ENCODE results near the gene STRN.

The STRN gene

DNA sequence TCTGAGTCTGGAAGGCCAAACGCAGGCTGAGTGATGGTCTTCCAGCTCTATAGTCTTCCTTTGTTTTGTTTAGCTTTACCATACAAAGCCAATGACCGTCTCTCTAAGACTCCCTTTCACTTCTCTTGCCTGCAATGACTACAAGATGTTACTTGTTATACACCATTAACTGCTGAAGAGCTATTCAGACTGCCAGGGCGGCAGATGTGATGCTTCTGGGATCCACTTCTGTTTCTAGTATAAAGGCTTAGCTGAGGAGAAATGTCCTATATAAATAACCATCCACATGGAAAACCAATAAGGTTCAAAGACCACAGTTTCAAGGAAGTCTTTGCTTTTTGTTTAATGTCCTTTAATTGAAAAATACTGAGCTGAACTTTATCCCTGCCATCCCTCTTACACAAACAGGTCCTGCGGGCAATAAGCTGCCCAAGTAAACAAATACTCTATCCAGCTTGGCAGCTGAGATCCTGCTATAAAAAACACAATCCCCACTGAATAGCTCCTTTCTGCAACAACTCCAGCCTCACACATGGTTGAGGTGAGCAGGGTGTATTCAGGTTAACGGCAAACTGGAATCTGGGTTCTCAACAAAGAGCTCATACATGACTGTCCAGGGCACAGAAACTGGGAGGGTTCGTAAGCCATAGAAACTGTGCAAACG is 145.3 kb downstream of the STRN start:
- Mint-ChIP-seq H3K36me3 (ENCODE audit: low read depth) (no peaks in the 10 kb centered on the region), H3K27me3 (ENCODE audit: low read depth) (peaks cover 5% of the 10 kb centered on the region), H3K27ac (no peak overlapping the region), H3K4me3 (no peak overlapping the region), H3K4me1 (ENCODE audit: low read depth) (no peaks in the 10 kb centered on the region), H3K9me3 (no peaks in the 10 kb centered on the region)

DNA sequence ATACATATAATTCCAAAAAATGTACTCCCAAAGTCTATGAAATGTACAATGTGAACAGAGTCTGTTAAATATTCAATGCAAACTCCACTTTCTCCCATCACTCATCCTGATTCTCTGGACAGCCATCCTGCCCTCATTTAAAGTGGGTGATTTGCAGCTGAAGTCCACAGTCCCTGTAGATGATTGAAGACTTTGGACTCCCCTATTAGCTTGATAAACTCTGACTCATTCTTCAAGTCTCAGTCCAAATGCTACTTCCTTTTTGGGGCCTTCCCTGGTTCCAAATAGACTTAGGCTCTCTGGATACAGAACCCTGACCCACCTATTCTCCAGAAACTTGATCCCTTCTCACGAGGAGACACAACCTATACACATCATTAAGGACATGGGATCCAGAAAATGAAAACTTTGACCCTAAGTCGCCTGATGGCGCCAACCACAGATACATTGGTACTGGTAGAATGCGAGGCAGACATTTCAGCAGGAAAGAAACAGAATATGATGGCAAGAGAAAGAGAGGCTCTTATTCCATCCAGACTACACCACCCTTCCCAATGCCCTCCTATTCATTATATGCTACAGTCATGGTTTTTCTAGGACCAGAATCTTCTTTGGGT is 147.1 kb downstream of the STRN start:
- Mint-ChIP-seq H3K36me3 (ENCODE audit: low read depth) (no peaks in the 10 kb centered on the region), H3K9me3 (no peaks in the 10 kb centered on the region), H3K4me1 (ENCODE audit: low read depth) (no peaks in the 10 kb centered on the region), H3K27ac (no peak overlapping the region), H3K27me3 (ENCODE audit: low read depth) (peaks cover 5% of the 10 kb centered on the region), H3K4me3 (no peak overlapping the region)

DNA sequence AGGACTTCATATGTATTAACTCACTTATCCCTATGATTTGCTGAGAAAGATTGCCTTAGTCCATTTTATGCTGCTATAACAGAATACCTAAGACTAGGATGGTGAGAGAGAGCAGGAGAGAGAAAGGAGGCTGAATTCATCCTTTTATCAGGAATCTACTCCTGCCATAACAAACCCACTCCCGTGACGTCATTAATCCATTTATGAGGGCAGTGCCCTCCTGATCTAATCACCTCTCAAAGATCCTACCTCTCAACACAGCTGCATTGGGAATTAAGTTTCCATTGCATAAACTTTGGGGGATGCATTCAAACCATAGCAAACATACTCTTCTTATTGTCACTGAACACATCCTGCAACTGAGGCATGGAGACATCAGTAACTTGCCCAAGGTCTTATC is 147.8 kb downstream of the STRN start:
- Mint-ChIP-seq H3K36me3 (ENCODE audit: low read depth) (no peaks in the 10 kb centered on the region), H3K27ac (no peak overlapping the region)

DNA sequence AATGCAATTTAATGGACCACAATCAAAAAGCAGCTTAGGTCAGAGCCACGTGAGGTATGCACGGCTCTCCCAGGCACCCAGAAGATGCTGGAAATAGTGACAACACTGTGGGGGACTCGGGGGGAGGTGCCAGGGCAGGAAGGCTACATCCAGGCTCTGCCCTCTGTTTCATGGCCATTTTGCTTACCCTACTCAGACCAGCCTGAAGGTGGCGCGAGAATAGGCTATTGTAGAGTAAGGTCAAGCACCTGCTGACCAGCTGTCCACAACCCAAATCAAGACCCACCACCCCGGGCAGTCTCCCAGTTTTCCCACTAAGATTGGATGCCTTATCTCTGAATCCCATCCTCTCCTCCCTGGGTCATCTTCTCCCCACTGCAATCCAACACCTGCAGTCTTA is 154.1 kb downstream of the STRN start:
- Mint-ChIP-seq H3K4me3 (no peak overlapping the region), H3K4me1 (ENCODE audit: low read depth) (no peaks in the 10 kb centered on the region), H3K9me3 (no peaks in the 10 kb centered on the region), H3K36me3 (ENCODE audit: low read depth) (no peaks in the 10 kb centered on the region), H3K27me3 (ENCODE audit: low read depth) (peaks cover 5% of the 10 kb centered on the region), H3K27ac (no peak overlapping the region)

More for the DNA sequence above, 147.8 kb downstream of the STRN start:
- Mint-ChIP-seq H3K4me1 (ENCODE audit: low read depth) (no peaks in the 10 kb centered on the region), H3K27me3 (ENCODE audit: low read depth) (peaks cover 5% of the 10 kb centered on the region), H3K9me3 (no peaks in the 10 kb centered on the region), H3K4me3 (no peak overlapping the region)

DNA sequence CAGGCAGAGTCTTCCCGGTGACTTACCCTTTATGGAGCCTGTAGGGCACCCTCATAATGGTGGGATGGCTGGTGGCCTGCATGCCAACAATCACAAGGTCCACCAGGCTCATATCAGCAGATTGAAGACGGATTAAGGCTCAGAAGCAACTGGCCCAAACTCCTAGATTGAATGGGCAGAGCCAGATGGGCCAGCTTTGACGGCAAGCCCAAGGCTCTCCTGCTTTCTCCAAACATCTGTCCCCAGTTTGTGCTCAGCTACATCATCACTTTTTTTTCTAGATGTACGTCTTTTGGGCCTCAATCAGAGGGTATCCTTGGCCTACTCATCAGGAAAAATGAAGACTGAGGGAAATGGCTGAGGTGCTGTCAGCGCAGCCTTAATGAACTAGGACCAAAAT is 155.3 kb downstream of the STRN start:
- Mint-ChIP-seq H3K4me1 (ENCODE audit: low read depth) (no peaks in the 10 kb centered on the region), H3K4me3 (no peak overlapping the region), H3K36me3 (ENCODE audit: low read depth) (no peaks in the 10 kb centered on the region), H3K27me3 (ENCODE audit: low read depth) (peaks cover under 1% of the 10 kb centered on the region), H3K9me3 (no peaks in the 10 kb centered on the region), H3K27ac (no peak overlapping the region)

DNA sequence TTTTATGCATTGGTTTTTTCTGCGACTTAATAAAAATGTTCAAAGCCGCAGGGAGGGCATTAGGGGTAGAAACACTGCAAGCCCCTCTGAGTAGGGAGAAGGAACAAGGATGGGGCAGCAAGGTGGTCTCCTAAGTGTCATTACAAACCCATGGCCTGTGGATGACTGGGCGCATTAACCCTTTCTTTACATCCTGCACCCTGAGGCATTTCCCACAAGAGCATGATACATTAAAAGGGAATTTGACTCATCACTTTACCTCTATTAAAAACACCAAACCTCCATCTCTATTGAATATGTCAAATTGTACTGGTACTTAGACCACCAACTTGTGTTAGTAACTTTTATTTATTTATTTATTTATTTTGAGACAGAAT is 157.3 kb downstream of the STRN start:
- Mint-ChIP-seq H3K36me3 (ENCODE audit: low read depth) (no peaks in the 10 kb centered on the region), H3K4me1 (ENCODE audit: low read depth) (no peaks in the 10 kb centered on the region), H3K27me3 (ENCODE audit: low read depth) (peaks cover 5% of the 10 kb centered on the region), H3K9me3 (no peaks in the 10 kb centered on the region), H3K27ac (no peak overlapping the region), H3K4me3 (no peak overlapping the region)

DNA sequence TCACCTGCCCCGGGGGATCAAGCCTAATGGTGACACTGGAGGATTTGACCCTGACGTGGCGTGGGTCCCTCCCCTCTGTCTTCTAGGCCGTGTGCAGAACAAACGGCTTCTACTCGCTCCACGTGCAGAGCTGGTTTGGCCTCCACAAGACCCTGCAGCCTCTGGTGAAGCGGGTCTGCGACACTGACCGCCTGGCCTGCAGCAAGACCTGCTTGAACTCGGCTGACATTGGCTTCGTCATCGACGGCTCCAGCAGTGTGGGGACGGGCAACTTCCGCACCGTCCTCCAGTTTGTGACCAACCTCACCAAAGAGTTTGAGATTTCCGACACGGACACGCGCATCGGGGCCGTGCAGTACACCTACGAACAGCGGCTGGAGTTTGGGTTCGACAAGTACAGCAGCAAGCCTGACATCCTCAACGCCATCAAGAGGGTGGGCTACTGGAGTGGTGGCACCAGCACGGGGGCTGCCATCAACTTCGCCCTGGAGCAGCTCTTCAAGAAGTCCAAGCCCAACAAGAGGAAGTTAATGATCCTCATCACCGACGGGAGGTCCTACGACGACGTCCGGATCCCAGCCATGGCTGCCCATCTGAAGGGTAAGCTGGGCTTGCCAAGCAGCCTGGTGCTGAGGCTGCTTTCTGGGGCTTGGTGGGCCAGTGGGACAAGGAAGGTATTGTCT is 157.8 kb downstream of the STRN start:
- Mint-ChIP-seq H3K4me1 (ENCODE audit: low read depth) (no peaks in the 10 kb centered on the region), H3K27me3 (ENCODE audit: low read depth) (peaks cover 5% of the 10 kb centered on the region), H3K9me3 (no peaks in the 10 kb centered on the region), H3K27ac (no peak overlapping the region), H3K4me3 (no peak overlapping the region), H3K36me3 (ENCODE audit: low read depth) (no peaks in the 10 kb centered on the region)

DNA sequence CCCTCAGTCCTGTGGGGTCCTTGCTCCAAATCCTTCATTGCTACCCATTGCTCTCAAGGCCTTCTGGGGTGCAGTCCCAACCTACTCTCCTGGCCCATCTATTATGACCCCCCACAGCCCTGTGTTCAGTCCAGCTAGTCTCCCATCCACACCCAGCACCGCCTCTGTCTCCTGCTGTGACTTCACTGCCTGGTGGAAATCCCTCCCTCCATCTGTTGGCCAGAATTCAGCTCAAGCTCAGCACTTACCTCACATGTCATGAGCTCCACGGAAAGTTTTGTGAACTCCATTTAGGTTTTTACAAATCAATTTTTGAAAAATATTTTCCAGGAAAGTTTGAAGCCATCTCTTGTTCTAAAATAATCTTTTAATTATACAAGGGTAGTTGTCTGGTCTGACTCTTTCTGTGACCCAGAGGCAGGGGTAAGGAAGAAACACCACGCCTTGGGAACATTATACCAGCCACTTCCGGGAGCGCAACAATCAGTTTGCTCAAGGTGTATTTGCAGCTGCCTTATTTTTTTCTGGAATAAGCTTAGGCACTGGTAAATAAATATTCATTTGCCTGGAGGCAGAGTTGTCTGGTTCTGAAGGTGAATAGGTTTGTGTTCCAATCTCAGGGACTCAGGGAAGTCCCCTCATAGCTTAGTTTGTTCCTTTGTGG is 159.0 kb downstream of the STRN start:
- peaks cover 5% of the 10 kb centered on the region for H3K27me3 Mint-ChIP-seq (ENCODE audit: low read depth)
- no peak overlapping the region for H3K27ac Mint-ChIP-seq
- H3K4me1 Mint-ChIP-seq (ENCODE audit: low read depth), result no peaks in the 10 kb centered on the region
- no peaks in the 10 kb centered on the region for H3K36me3 Mint-ChIP-seq (ENCODE audit: low read depth)
- H3K9me3 Mint-ChIP-seq, result no peaks in the 10 kb centered on the region
- no peak overlapping the region for H3K4me3 Mint-ChIP-seq

DNA sequence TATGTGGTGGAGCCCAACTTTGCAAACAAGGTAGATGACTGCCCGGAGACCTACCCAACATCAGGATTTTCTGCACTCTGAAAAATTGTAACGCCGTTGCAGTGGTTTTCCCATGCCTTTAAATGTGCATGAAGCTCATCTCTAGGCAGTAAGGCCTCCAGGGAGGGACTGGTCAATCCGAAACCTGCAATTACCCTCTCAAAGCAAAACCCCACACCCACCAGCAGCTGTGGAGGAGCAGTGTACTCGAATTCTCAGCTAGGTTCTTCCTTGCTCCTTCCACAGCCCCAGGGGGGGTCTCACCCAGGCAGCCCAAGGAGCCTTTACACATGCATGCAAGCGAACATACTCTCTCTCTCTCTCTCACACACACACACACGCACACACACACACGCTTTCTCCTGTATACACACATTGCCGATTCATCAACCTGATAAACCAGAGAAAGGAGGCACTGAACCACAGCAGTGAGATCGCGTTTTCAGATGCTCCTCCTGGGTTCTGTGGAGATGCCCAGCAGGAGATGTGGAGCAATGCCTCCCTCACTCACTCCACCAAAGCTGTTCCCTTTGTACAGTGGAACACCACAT is 160.6 kb downstream of the STRN start:
- Mint-ChIP-seq H3K36me3 (ENCODE audit: low read depth) (no peaks in the 10 kb centered on the region), H3K27me3 (ENCODE audit: low read depth) (peaks cover 5% of the 10 kb centered on the region), H3K9me3 (no peaks in the 10 kb centered on the region), H3K27ac (no peak overlapping the region), H3K4me1 (ENCODE audit: low read depth) (no peaks in the 10 kb centered on the region), H3K4me3 (no peak overlapping the region)

DNA sequence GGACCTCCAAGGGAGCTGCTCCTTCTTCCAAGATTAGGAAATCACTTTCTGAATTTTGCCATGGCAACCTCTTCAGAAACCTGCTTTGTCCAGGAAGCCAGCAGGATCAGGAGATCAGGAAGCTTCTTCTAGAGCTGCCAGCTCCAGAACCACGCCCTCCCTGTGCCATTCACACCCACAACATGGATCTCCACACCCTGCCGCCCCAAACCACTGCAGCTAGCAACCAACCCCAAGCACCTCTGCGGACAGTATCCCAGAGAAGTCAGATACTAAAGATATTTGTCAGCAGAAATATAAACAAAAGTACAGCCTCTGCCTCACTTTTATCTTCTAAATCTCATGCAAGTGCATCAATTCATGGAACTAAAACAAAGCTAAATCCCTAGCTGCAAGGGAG is 163.4 kb downstream of the STRN start:
- no peaks in the 10 kb centered on the region for H3K4me1 Mint-ChIP-seq (ENCODE audit: low read depth)
- H3K4me3 Mint-ChIP-seq, result no peak overlapping the region
- H3K27me3 Mint-ChIP-seq (ENCODE audit: low read depth), result peaks cover 6% of the 10 kb centered on the region
- no peaks in the 10 kb centered on the region for H3K9me3 Mint-ChIP-seq
- no peak overlapping the region for H3K27ac Mint-ChIP-seq
- no peaks in the 10 kb centered on the region for H3K36me3 Mint-ChIP-seq (ENCODE audit: low read depth)

DNA sequence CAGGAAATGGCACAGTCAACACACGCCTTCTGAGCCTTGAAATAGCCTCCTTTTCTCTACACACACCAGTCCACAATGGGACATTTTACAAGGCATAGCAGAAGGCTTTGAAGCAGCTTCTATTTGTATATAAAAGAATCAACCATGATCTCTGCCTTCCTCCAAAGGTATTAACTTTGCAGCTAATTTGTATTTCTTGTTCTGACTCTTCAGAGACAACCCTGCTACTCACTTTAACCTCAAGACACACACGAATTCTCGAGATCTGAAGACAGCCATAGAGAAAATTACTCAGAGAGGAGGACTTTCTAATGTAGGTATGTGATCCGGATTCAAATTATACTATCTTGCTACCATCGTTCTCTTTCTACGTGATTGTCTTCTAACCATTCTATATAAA is 165.2 kb downstream of the STRN start:
- Mint-ChIP-seq H3K27ac (no peak overlapping the region), H3K27me3 (ENCODE audit: low read depth) (peaks cover 15% of the 10 kb centered on the region), H3K36me3 (ENCODE audit: low read depth) (no peaks in the 10 kb centered on the region), H3K9me3 (no peaks in the 10 kb centered on the region), H3K4me3 (no peak overlapping the region), H3K4me1 (ENCODE audit: low read depth) (peaks cover 2% of the 10 kb centered on the region)

DNA sequence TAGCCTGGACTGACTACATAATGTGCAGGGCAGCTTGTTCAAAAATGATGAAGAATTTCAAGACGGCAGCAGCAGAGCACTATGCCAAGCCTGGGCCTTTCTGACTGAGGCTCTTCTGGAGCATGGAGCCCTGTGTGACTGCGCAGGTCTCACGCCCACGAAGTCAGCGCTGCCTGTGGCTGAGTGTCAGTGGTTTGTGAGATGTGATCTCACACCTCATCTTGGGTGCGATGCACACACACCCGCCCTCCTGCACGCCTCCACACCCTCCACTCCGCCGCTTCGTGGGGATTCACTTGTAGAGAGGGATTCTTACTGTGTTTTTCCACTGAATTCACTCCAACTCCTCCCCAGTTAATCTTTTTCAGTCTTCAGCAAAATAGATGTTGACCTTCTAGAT is 166.0 kb downstream of the STRN start:
- no peaks in the 10 kb centered on the region for H3K9me3 Mint-ChIP-seq
- no peaks in the 10 kb centered on the region for H3K36me3 Mint-ChIP-seq (ENCODE audit: low read depth)
- H3K27ac Mint-ChIP-seq, result no peak overlapping the region
- peaks cover 2% of the 10 kb centered on the region for H3K4me1 Mint-ChIP-seq (ENCODE audit: low read depth)
- peaks cover 15% of the 10 kb centered on the region for H3K27me3 Mint-ChIP-seq (ENCODE audit: low read depth)
- no peak overlapping the region for H3K4me3 Mint-ChIP-seq

DNA sequence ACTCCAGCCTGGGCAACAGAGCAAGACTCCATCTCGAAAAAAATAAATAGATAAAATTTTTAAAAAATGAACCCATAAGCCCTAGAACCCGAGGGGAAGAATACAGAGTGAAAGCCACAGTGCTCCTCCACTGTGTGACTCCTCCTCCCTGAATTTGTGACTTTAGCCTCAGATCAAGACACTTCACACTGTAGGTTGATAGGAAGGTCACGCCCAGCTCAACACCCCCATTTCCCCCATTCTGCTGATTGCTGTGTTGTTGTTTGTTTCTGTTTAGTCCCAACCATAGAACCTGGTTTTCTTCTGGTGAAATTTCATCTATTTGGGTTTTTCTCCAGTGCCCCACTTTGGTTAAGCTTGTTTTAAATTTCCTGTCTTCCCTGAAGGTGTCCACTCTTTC is 167.6 kb downstream of the STRN start:
- Mint-ChIP-seq H3K27ac (no peak overlapping the region), H3K4me1 (ENCODE audit: low read depth) (peaks cover 2% of the 10 kb centered on the region), H3K9me3 (no peaks in the 10 kb centered on the region), H3K27me3 (ENCODE audit: low read depth) (peaks cover 15% of the 10 kb centered on the region), H3K4me3 (no peak overlapping the region), H3K36me3 (ENCODE audit: low read depth) (no peaks in the 10 kb centered on the region)

DNA sequence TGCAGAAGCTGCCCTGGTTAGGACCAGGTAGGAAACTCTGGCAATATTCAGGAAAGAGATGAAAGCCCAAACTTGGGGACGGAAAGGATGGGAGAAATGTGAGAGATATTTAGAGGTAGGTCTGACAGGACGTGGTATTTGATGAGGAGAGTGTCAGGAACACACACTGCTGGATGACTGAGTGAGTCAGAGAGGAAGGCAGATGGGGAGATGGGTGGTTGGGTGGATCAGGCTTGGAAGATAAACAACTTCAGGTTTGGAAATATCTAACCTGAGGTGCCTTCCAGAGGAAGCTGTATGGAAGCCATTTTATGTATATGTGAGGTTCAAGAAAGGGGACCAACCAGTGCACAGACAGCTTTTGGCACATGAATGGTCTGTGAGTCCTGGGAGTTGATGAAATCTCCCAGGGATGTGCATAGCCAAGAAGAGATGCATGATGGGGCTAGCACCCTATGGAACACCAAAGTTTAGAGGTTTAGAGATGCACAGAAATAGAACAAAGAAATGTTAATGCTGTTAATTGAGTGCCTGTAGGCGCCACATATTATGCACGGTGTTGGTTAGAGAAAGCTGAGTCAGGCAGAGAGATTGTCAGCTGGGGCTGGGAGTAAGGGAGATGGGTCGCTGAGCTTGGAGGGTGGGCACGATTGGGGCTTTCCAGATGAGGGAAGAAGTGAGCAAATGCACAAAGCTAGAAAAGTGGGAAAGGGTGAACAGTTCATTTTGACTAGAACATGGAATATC is 168.8 kb downstream of the STRN start:
- Mint-ChIP-seq H3K36me3 (ENCODE audit: low read depth) (no peaks in the 10 kb centered on the region), H3K9me3 (no peaks in the 10 kb centered on the region), H3K4me3 (no peak overlapping the region), H3K27me3 (ENCODE audit: low read depth) (peaks cover 15% of the 10 kb centered on the region), H3K4me1 (ENCODE audit: low read depth) (peaks cover 2% of the 10 kb centered on the region), H3K27ac (no peak overlapping the region)

Data from T-helper 1 cell treated with Interleukin-12 subunit alpha and Interleukin-12 subunit beta and Interleukin-4 antibody, amounts not matched to agents 30 μg/mL and 1 μg/mL, for 36 hours (primary cell).